ENCODE results near the gene ADCY3. TPM values are rescaled to one million over a fixed set of nuclear protein-coding genes. Genes with fewer than 3 reads are reported as not detected.
A peak's percentile ranks its signal among the peaks of the same experiment; 100 is the strongest.

The ADCY3 gene
- total and polyA plus RNA-seq, 9 of the 15 experiments (the other 6 are each of a cell fraction or from before 2014, with no cell fraction given) = 1.5 to 54.8 (median 26.3) TPM

DNA sequence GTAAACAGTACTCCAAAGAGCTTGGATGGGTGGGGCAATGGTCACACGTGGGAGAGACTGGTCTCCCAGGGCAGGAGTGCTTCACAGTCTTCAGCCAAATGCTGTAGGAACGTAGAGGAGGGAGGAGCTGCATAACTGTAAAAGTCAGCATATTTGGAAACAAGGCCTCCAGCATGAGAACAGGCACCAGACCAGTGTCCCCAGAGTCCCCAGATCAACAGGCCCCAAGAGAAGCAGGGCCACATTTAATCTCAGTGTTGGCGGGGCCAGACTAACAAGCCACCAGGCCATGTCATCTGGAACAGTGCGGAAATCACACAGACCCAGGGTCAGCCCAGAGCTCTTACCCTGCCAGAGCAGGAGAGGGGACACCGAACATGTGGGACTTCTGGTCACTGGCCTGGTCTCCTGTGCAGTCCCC, 63.2 kb downstream of the ADCY3 start:
- H3K27ac ChIP-seq (ENCODE audit: extremely low read depth, low read depth, low read length) = no peak overlapping the region
- H3K4me3 ChIP-seq = no peak overlapping the region
- H2AFZ ChIP-seq (ENCODE audit: low read depth, low read length) = no peak overlapping the region
- in situ Hi-C loops (cut with MboI) (no loop called here), intact Hi-C loops (cut with micrococcal nuclease) (loop anchor here (10.0 kb wide), 1 partner anchor 118 kb away; the partner anchor contains the start of gene DNAJC27)
- H4K20me1 ChIP-seq (replicated peaks; ENCODE audit: control insufficient read depth, insufficient read depth, low read length) = no peaks in the 10 kb centered on the region; the same call in 1 of the 2 replicates
- H3K9ac ChIP-seq (ENCODE audit: insufficient read depth in 1 of 2, low read depth in 2 of 2, low read length in 2 of 2) = peak overlapping the region in 1 of 2 experiments; percentile 73; a peak in 1 of 4 replicates
- no peaks in the 10 kb centered on the region for H3K9me3 ChIP-seq (replicated peaks; ENCODE audit: control insufficient read depth, insufficient read depth, low read depth, low read length)
- WGBS (ENCODE audit: insufficient coverage, low coverage, missing lambda C conversion rate) = 78% methylated on average over 5 of the region's 5 CpGs
- TF ChIP-seq U2AF1 (optimal IDR thresholded peaks at IDR 0.05; ENCODE audit: low read depth, low read length) (no peak), ZNF586 (CRISPR knock-in tag; conservative IDR thresholded peaks at IDR 0.05) (no peak), SMC3 (conservative IDR thresholded peaks at IDR 0.05; ENCODE audit: insufficient read depth, low read depth, low read length) (no peak), ID3 (CRISPR knock-in tag; IDR thresholded peaks at IDR 0.05) (no peak), ID3 (tag; IDR thresholded peaks at IDR 0.05) (no peak), CTBP1 (IDR thresholded peaks at IDR 0.05; ENCODE audit: borderline replicate concordance) (no peak), PCBP2 (IDR thresholded peaks at IDR 0.05; ENCODE audit: low read depth, low read length, poor library complexity, severe bottlenecking) (no peak), HNRNPLL (IDR thresholded peaks at IDR 0.05; ENCODE audit: low read depth, low read length, poor library complexity, severe bottlenecking) (no peak)
- H3K79me2 ChIP-seq (ENCODE audit: control insufficient read depth, insufficient read depth, low read length) = no peaks in the 10 kb centered on the region
- no peak for DNase-seq (ENCODE audit: extremely low read depth in 1 of 4, low spot score in 3 of 4)
- H3K4me2 ChIP-seq (ENCODE audit: insufficient read depth, low read length) = no peak overlapping the region
- no TSS peak for BruUV-seq (replicated peaks)
- ChIA-PET CTCF (ENCODE audit: low intra/inter-chr PET ratio) (no interaction called here), POLR2A (no interaction called here)
- peaks cover 7% of the 10 kb centered on the region in 2 experiments; a peak in 3 of 5 replicates for H3K4me1 ChIP-seq (replicated peaks in 1 of 2; ENCODE audit: control insufficient read depth in 2 of 2, insufficient read depth in 2 of 2, low read length in 2 of 2)
- no peaks in the 10 kb centered on the region for H3K27me3 ChIP-seq (ENCODE audit: control insufficient read depth in 2 of 2, insufficient read depth in 2 of 2, low read length in 2 of 2)
- FAIRE-seq = no peak
- H3K9me1 ChIP-seq (ENCODE audit: control insufficient read depth, insufficient read depth, low read length) = no peaks in the 10 kb centered on the region
- ATAC-seq = no peak
- H3K36me3 ChIP-seq (ENCODE audit: control insufficient read depth, insufficient read depth, low read length) = peaks cover 8% of the 10 kb centered on the region; the same call in 2 of the 3 replicates
